Measurements from ENCODE around the gene CFAP61. TPM values are rescaled to one million over a fixed set of nuclear protein-coding genes. Genes with fewer than 3 reads are reported as not detected.

CFAP61 gene
- total RNA-seq, 4 donors from 2014 or later: not detected

- no peak for DNase-seq (ENCODE audit: extremely low spot score)
- Histone ChIP-seq H3K36me3 (peaks cover 0 to 9% (median 0%) of the 10 kb centered on the region in 4 donors), H3K4me1 (no peaks in the 10 kb centered on the region), H3K9me3 (no peaks in the 10 kb centered on the region), H3K4me3 (no peak overlapping the region), H3K27me3 (no peaks in the 10 kb centered on the region), H3K27ac (replicated peaks in 1 of 4) (no peak overlapping the region)
- TF ChIP-seq POLR2AphosphoS5 (IDR thresholded peaks at IDR 0.05) (no peak), POLR2A (IDR thresholded peaks at IDR 0.05; ENCODE audit: low read depth) (no peak), CTCF (IDR thresholded peaks at IDR 0.05) (no peak), EP300 (IDR thresholded peaks at IDR 0.05) (no peak)
- intact Hi-C loops (cut with DNase I): no loop called here
- WGBS: 82% methylated on average over 4 of the region's 4 CpGs
These were observed 240.8 kb downstream of the CFAP61 start for GRCh38 chr20:20293141-20293540.

GRCh38 chr20:20293691-20294385 lies 241.5 kb downstream of the CFAP61 start:
- intact Hi-C loops (cut with DNase I): no loop called here
- H3K4me3 ChIP-seq: no peak overlapping the region
- WGBS: 84% methylated on average over 7 of the region's 7 CpGs

GRCh38 chr20:20295621-20296498 lies 243.5 kb downstream of the CFAP61 start:
- H3K27me3 ChIP-seq: no peaks in the 10 kb centered on the region

More at GRCh38 chr20:20293691-20294385, 241.5 kb downstream of the CFAP61 start:
- Histone ChIP-seq H3K4me1 (no peaks in the 10 kb centered on the region), H3K27me3 (no peaks in the 10 kb centered on the region), H3K9me3 (no peaks in the 10 kb centered on the region), H3K36me3 (peaks cover 0 to 9% (median 0%) of the 10 kb centered on the region in 4 donors), H3K27ac (replicated peaks in 1 of 4) (no peak overlapping the region)
- no peak for DNase-seq (ENCODE audit: extremely low spot score)
- TF ChIP-seq POLR2A (IDR thresholded peaks at IDR 0.05; ENCODE audit: low read depth): no peak
- no peak for TF ChIP-seq EP300 (IDR thresholded peaks at IDR 0.05)
- no peak for TF ChIP-seq CTCF (IDR thresholded peaks at IDR 0.05)
- no peak for TF ChIP-seq POLR2AphosphoS5 (IDR thresholded peaks at IDR 0.05)

GRCh38 chr20:20297181-20297580 lies 244.8 kb downstream of the CFAP61 start:
- Histone ChIP-seq H3K27ac (replicated peaks in 1 of 4) (no peak overlapping the region), H3K9me3 (no peaks in the 10 kb centered on the region), H3K27me3 (no peaks in the 10 kb centered on the region), H3K4me1 (no peaks in the 10 kb centered on the region), H3K36me3 (no peaks in the 10 kb centered on the region), H3K4me3 (no peak overlapping the region)
- intact Hi-C loops (cut with DNase I): no loop called here
- peak; percentile 45 for DNase-seq (ENCODE audit: extremely low spot score)
- 50% methylated on average over 3 of the region's 3 CpGs for WGBS
- TF ChIP-seq POLR2AphosphoS5 (IDR thresholded peaks at IDR 0.05): no peak
- no peak for TF ChIP-seq CTCF (IDR thresholded peaks at IDR 0.05)
- TF ChIP-seq EP300 (IDR thresholded peaks at IDR 0.05): no peak
- TF ChIP-seq POLR2A (IDR thresholded peaks at IDR 0.05; ENCODE audit: low read depth): no peak

More at GRCh38 chr20:20295621-20296498, 243.5 kb downstream of the CFAP61 start:
- DNase-seq (ENCODE audit: extremely low spot score): peak; percentile 21
- Histone ChIP-seq H3K27ac (replicated peaks in 1 of 4) (no peak overlapping the region), H3K4me1 (no peaks in the 10 kb centered on the region), H3K36me3 (peaks cover 0 to 4% (median 0%) of the 10 kb centered on the region in 4 donors), H3K4me3 (no peak overlapping the region), H3K9me3 (no peaks in the 10 kb centered on the region)
- TF ChIP-seq EP300 (IDR thresholded peaks at IDR 0.05) (no peak), POLR2A (IDR thresholded peaks at IDR 0.05; ENCODE audit: low read depth) (no peak), POLR2AphosphoS5 (IDR thresholded peaks at IDR 0.05) (no peak), CTCF (IDR thresholded peaks at IDR 0.05) (no peak)
- intact Hi-C loops (cut with DNase I): no loop called here
- 83% methylated on average over 5 of the region's 6 CpGs for WGBS
